Mucosa of rectum (tissue), 2 donors: ENCODE measurements around the gene RBM44.
"Not testable (repeated sequence)": the region's sequence is repeated elsewhere in the genome, so short reads cannot be mapped to it uniquely, and the experiment has no call there.

ENCODE experiments used
- H3K27ac ChIP-seq, 2 donors: one replicate each; pipeline ENCODE4 v1.7.0; 2013; ENCODE audit warnings: inconsistent platforms in 2 of 2, low read depth in 2 of 2, low read length in 2 of 2
- H3K27me3 ChIP-seq, 2 donors: one replicate each; pipeline ENCODE4 v1.7.0; 2013; ENCODE audit warnings: low read length in 2 of 2; ENCODE audit not compliant: control insufficient read depth in 2 of 2, insufficient read depth in 2 of 2
- H3K36me3 ChIP-seq, 2 donors: one replicate each; pipeline ENCODE4 v1.7.0; 2013; ENCODE audit warnings: low read length in 2 of 2; ENCODE audit not compliant: control insufficient read depth in 2 of 2, insufficient read depth in 2 of 2
- H3K4me1 ChIP-seq, 2 donors: one replicate each; pipeline ENCODE4 v1.7.0; 2013; ENCODE audit warnings: low read length in 2 of 2, mild to moderate bottlenecking in 1 of 2; ENCODE audit not compliant: control insufficient read depth in 2 of 2, insufficient read depth in 2 of 2
- H3K4me3 ChIP-seq, 2 donors: one replicate each; pipeline ENCODE4 v1.7.0; 2013; ENCODE audit warnings: low read length in 2 of 2
- H3K9ac ChIP-seq, 2 donors: one replicate each; pipeline ENCODE4 v1.7.0; 2013; ENCODE audit warnings: low read length in 2 of 2, low read depth in 1 of 2, mild to moderate bottlenecking in 1 of 2
- H3K9me3 ChIP-seq, 2 donors: one replicate each; pipeline ENCODE4 v1.7.0; 2013; ENCODE audit warnings: low read length in 2 of 2; ENCODE audit not compliant: control insufficient read depth in 2 of 2
- donor health status: healthy.
- donor health status: Normal muscosa, but diverticular disease.

RBM44 gene

GRCh38 chr2:237760506-237761502 is 37.8 kb upstream of the RBM44 start:
- Histone ChIP-seq H3K9me3 (no peaks in the 10 kb centered on the region), H3K9ac (no peak overlapping the region), H3K27me3 (no peaks in the 10 kb centered on the region), H3K36me3 (peaks cover 57 to 75% of the 10 kb centered on the region in 2 donors), H3K4me1 (no peaks in the 10 kb centered on the region), H3K4me3 (no peak overlapping the region), H3K27ac (no peak overlapping the region)

- H3K27ac ChIP-seq, H3K9me3 ChIP-seq, H3K27me3 ChIP-seq, H3K9ac ChIP-seq, H3K4me1 ChIP-seq, H3K4me3 ChIP-seq: not testable (repeated sequence)
- H3K36me3 ChIP-seq: peaks cover 46 to 65% of the 10 kb centered on the region in 2 donors
These were observed 36.0 kb upstream of the RBM44 start for GRCh38 chr2:237762291-237763182.

GRCh38 chr2:237763812-237764211 is 34.8 kb upstream of the RBM44 start:
- H3K4me1 ChIP-seq: no peaks in the 10 kb centered on the region
- H3K9ac ChIP-seq: no peak overlapping the region
- H3K9me3 ChIP-seq: no peaks in the 10 kb centered on the region
- no peak overlapping the region for H3K27ac ChIP-seq
- no peaks in the 10 kb centered on the region for H3K27me3 ChIP-seq
- H3K36me3 ChIP-seq: peaks cover 38 to 57% of the 10 kb centered on the region in 2 donors
- no peak overlapping the region for H3K4me3 ChIP-seq

- H3K4me1 ChIP-seq, H3K27ac ChIP-seq, H3K9me3 ChIP-seq, H3K27me3 ChIP-seq, H3K4me3 ChIP-seq, H3K9ac ChIP-seq: not testable (repeated sequence)
- H3K36me3 ChIP-seq: peaks cover 35 to 57% of the 10 kb centered on the region in 2 donors
These were observed 33.5 kb upstream of the RBM44 start for GRCh38 chr2:237765122-237765521.

- Histone ChIP-seq H3K4me1 (no peaks in the 10 kb centered on the region), H3K27ac (no peak overlapping the region), H3K4me3 (no peak overlapping the region), H3K9me3 (no peaks in the 10 kb centered on the region), H3K9ac (no peak overlapping the region), H3K36me3 (peaks cover 30 to 53% of the 10 kb centered on the region in 2 donors), H3K27me3 (no peaks in the 10 kb centered on the region)
These were observed 32.7 kb upstream of the RBM44 start for GRCh38 chr2:237765875-237766274.

GRCh38 chr2:237766340-237766739 is 32.2 kb upstream of the RBM44 start:
- Histone ChIP-seq H3K36me3 (peaks cover 26 to 52% of the 10 kb centered on the region in 2 donors), H3K9me3 (no peaks in the 10 kb centered on the region), H3K4me3 (no peak overlapping the region), H3K4me1 (no peaks in the 10 kb centered on the region), H3K27me3 (no peaks in the 10 kb centered on the region), H3K27ac (no peak overlapping the region), H3K9ac (no peak overlapping the region)

GRCh38 chr2:237772513-237772912 is 26.1 kb upstream of the RBM44 start:
- H3K4me3 ChIP-seq: no peak overlapping the region
- H3K4me1 ChIP-seq: no peaks in the 10 kb centered on the region
- H3K9me3 ChIP-seq: no peaks in the 10 kb centered on the region
- peaks cover 46 to 57% of the 10 kb centered on the region in 2 donors for H3K36me3 ChIP-seq
- H3K9ac ChIP-seq: no peak overlapping the region
- H3K27ac ChIP-seq: no peak overlapping the region
- H3K27me3 ChIP-seq: no peaks in the 10 kb centered on the region

- no peaks in the 10 kb centered on the region for H3K4me1 ChIP-seq
- H3K27ac ChIP-seq: no peak overlapping the region
- H3K27me3 ChIP-seq: no peaks in the 10 kb centered on the region
- H3K9me3 ChIP-seq: no peaks in the 10 kb centered on the region
- H3K9ac ChIP-seq: no peak overlapping the region
- no peak overlapping the region for H3K4me3 ChIP-seq
- H3K36me3 ChIP-seq: peaks cover 54 to 64% of the 10 kb centered on the region in 2 donors
These were observed 24.8 kb upstream of the RBM44 start for GRCh38 chr2:237773826-237774225.

GRCh38 chr2:237774811-237775553 is 23.6 kb upstream of the RBM44 start:
- Histone ChIP-seq H3K9me3 (no peaks in the 10 kb centered on the region), H3K27ac (no peak overlapping the region), H3K4me1 (no peaks in the 10 kb centered on the region), H3K36me3 (peaks cover 56 to 62% of the 10 kb centered on the region in 2 donors), H3K27me3 (no peaks in the 10 kb centered on the region), H3K4me3 (no peak overlapping the region), H3K9ac (no peak overlapping the region)
